ENCODE results near the gene NT5DC3. TPM values are rescaled to one million over a fixed set of nuclear protein-coding genes. Genes with fewer than 3 reads are reported as not detected.

The NT5DC3 gene
- total RNA-seq, 2 donors from 2014 or later, result 24.2 to 28.3 TPM

GRCh38 chr12:103884316-103884715, 43.3 kb upstream of the NT5DC3 start:
- H3K4me3 Mint-ChIP-seq, result no peak overlapping the region
- peaks cover 1% of the 10 kb centered on the region for H3K27me3 Mint-ChIP-seq (ENCODE audit: insufficient read depth)
- no peak overlapping the region for H3K27ac Mint-ChIP-seq
- H3K9me3 ChIP-seq (ENCODE audit: control insufficient read depth, low read length), result no peaks in the 10 kb centered on the region
- no peak for DNase-seq
- TF ChIP-seq CTCF (conservative IDR thresholded peaks at IDR 0.05), result peak; percentile 68
- H3K4me3 ChIP-seq (ENCODE audit: low read length), result no peak overlapping the region
- no peaks in the 10 kb centered on the region for H3K36me3 ChIP-seq (ENCODE audit: control insufficient read depth, insufficient read depth, low read length)
- no peaks in the 10 kb centered on the region for H3K9me3 Mint-ChIP-seq
- WGBS, 2 experiments (ENCODE audit: insufficient coverage in 1 of 2, insufficient read length in 1 of 2), result 55 to 71% methylated on average over 1 to 4 of the region's 4 CpGs
- H3K9ac ChIP-seq (ENCODE audit: extremely low read depth, low read length, poor library complexity, severe bottlenecking), result no peak overlapping the region
- H3K4me1 ChIP-seq (ENCODE audit: control insufficient read depth, insufficient read depth, low read length), result peaks cover 8% of the 10 kb centered on the region
- H3K36me3 Mint-ChIP-seq (ENCODE audit: low read depth), result no peaks in the 10 kb centered on the region
- H3K27ac ChIP-seq (ENCODE audit: low read depth, low read length), result no peak overlapping the region
- no peaks in the 10 kb centered on the region for H3K27me3 ChIP-seq (ENCODE audit: control insufficient read depth, insufficient read depth, low read length, poor library complexity, severe bottlenecking)
- H3K4me1 Mint-ChIP-seq, result peaks cover 22% of the 10 kb centered on the region

GRCh38 chr12:103883908-103884307, 42.9 kb upstream of the NT5DC3 start:
- Mint-ChIP-seq H3K4me1 (peaks cover 26% of the 10 kb centered on the region), H3K27ac (no peak overlapping the region), H3K9me3 (no peaks in the 10 kb centered on the region), H3K4me3 (no peak overlapping the region), H3K36me3 (ENCODE audit: low read depth) (no peaks in the 10 kb centered on the region), H3K27me3 (ENCODE audit: insufficient read depth) (peaks cover 1% of the 10 kb centered on the region)
- 100% methylated on average over 1 to 2 of the region's 2 CpGs for WGBS, 2 experiments (ENCODE audit: insufficient coverage in 1 of 2, insufficient read length in 1 of 2)
- Histone ChIP-seq H3K9ac (ENCODE audit: extremely low read depth, low read length, poor library complexity, severe bottlenecking) (no peak overlapping the region), H3K4me1 (ENCODE audit: control insufficient read depth, insufficient read depth, low read length) (peaks cover 8% of the 10 kb centered on the region), H3K4me3 (ENCODE audit: low read length) (no peak overlapping the region), H3K27me3 (ENCODE audit: control insufficient read depth, insufficient read depth, low read length, poor library complexity, severe bottlenecking) (no peaks in the 10 kb centered on the region), H3K9me3 (ENCODE audit: control insufficient read depth, low read length) (no peaks in the 10 kb centered on the region), H3K36me3 (ENCODE audit: control insufficient read depth, insufficient read depth, low read length) (no peaks in the 10 kb centered on the region), H3K27ac (ENCODE audit: low read depth, low read length) (no peak overlapping the region)
- no peak for TF ChIP-seq CTCF (conservative IDR thresholded peaks at IDR 0.05)
- no peak for DNase-seq

GRCh38 chr12:103882861-103883596, 42.0 kb upstream of the NT5DC3 start:
- no peaks in the 10 kb centered on the region for H3K27me3 ChIP-seq (ENCODE audit: control insufficient read depth, insufficient read depth, low read length, poor library complexity, severe bottlenecking)
- Mint-ChIP-seq H3K36me3 (ENCODE audit: low read depth) (no peaks in the 10 kb centered on the region), H3K4me1 (peaks cover 32% of the 10 kb centered on the region), H3K27ac (no peak overlapping the region), H3K27me3 (ENCODE audit: insufficient read depth) (peaks cover 1% of the 10 kb centered on the region), H3K9me3 (no peaks in the 10 kb centered on the region), H3K4me3 (no peak overlapping the region)
- no peak for DNase-seq
- WGBS, 2 experiments (ENCODE audit: insufficient coverage in 1 of 2, insufficient read length in 1 of 2), result 71 to 83% methylated on average over 2 of the region's 2 CpGs
- TF ChIP-seq CTCF (conservative IDR thresholded peaks at IDR 0.05), result no peak
- no peak overlapping the region for H3K27ac ChIP-seq (ENCODE audit: low read depth, low read length)
- no peaks in the 10 kb centered on the region for H3K9me3 ChIP-seq (ENCODE audit: control insufficient read depth, low read length)
- peaks cover 8% of the 10 kb centered on the region for H3K4me1 ChIP-seq (ENCODE audit: control insufficient read depth, insufficient read depth, low read length)
- H3K36me3 ChIP-seq (ENCODE audit: control insufficient read depth, insufficient read depth, low read length), result no peaks in the 10 kb centered on the region
- no peak overlapping the region for H3K9ac ChIP-seq (ENCODE audit: extremely low read depth, low read length, poor library complexity, severe bottlenecking)
- H3K4me3 ChIP-seq (ENCODE audit: low read length), result no peak overlapping the region

All from endodermal cell (in vitro differentiated cells).